ENCODE results near the gene CLDND2.
A peak's percentile ranks its signal among the peaks of the same experiment; 100 is the strongest.

The CLDND2 gene

DNA sequence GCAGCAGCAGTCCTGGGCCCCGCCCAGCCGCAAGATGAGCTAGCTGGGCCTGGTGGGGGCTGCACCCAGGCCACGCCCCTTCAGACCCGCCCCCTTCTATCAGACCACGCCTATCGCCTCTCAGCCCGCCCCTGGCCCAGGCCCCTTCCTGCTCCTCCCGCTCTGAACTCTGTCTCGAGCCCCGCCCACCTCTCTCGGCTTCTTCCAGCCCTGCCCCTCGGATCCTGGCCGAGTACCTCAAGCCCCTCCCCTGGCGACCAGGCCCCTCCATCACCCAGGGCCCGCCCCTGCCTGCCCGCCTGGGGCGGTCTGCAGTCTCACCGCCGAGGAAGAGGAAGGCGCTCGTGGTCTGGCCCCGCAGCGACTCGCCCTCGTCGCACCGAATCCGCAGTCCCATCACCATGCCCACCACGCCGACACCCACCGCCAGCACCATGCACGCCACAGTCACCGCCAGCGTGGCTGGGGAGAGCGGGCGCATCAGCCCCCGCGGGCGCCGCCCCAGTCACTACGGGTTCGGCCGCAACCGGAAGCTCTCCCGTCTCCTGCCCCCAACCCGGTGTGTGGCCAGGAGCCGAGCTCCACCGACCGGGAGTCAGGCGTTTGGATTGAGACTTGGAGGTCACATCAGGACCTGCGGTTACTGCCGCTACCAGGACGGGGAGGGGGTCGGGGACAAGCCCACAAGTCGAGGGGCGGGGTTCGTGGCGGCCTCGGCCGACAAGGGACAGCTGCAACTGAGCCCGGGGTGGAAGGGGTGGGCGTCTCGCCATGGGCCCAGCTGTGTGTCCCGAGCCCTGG, 1.0 kb downstream of the CLDND2 start (continued):
- TF ChIP-seq, protein P1, sequence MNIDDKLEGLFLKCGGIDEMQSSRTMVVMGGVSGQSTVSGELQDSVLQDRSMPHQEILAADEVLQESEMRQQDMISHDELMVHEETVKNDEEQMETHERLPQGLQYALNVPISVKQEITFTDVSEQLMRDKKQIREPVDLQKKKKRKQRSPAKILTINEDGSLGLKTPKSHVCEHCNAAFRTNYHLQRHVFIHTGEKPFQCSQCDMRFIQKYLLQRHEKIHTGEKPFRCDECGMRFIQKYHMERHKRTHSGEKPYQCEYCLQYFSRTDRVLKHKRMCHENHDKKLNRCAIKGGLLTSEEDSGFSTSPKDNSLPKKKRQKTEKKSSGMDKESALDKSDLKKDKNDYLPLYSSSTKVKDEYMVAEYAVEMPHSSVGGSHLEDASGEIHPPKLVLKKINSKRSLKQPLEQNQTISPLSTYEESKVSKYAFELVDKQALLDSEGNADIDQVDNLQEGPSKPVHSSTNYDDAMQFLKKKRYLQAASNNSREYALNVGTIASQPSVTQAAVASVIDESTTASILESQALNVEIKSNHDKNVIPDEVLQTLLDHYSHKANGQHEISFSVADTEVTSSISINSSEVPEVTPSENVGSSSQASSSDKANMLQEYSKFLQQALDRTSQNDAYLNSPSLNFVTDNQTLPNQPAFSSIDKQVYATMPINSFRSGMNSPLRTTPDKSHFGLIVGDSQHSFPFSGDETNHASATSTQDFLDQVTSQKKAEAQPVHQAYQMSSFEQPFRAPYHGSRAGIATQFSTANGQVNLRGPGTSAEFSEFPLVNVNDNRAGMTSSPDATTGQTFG (tag by site-specific recombination; IDR thresholded peaks at IDR 0.05; ENCODE audit: borderline replicate concordance), result no peak
- TF ChIP-seq ZNF777 (tag by site-specific recombination; IDR thresholded peaks at IDR 0.05; ENCODE audit: borderline replicate concordance) (peak; percentile 81), EGR2 (tag by site-specific recombination; IDR thresholded peaks at IDR 0.05; ENCODE audit: low read depth) (peak; percentile 67), ZFHX2 (tag by site-specific recombination; conservative IDR thresholded peaks at IDR 0.05) (peak; percentile 73), KLF9 (tag by site-specific recombination; IDR thresholded peaks at IDR 0.05; ENCODE audit: low read depth) (peak; percentile 100), GLIS2 (tag by site-specific recombination; IDR thresholded peaks at IDR 0.05) (peak; percentile 90), GLIS1 (tag by site-specific recombination; IDR thresholded peaks at IDR 0.05) (peak; percentile 73), HOXD13 (CRISPR knock-in tag; IDR thresholded peaks at IDR 0.05; ENCODE audit: borderline replicate concordance) (no peak), ZNF394 (tag by site-specific recombination; IDR thresholded peaks at IDR 0.05; ENCODE audit: borderline replicate concordance) (no peak), ZFP37 (tag by site-specific recombination; IDR thresholded peaks at IDR 0.05) (peak; percentile 61; the same call in 1 of the 2 replicates), ZNF600 (tag by site-specific recombination; IDR thresholded peaks at IDR 0.05) (peak; percentile 85), ZNF24 (tag by site-specific recombination; IDR thresholded peaks at IDR 0.05) (no peak), SP3 (tag by site-specific recombination; IDR thresholded peaks at IDR 0.05) (peak; percentile 99), ZNF624 (tag by site-specific recombination; IDR thresholded peaks at IDR 0.05) (no peak), ZNF223 (tag by site-specific recombination; IDR thresholded peaks at IDR 0.05) (no peak), ZNF664 (tag by site-specific recombination; IDR thresholded peaks at IDR 0.05) (no peak), KLF16 (tag by site-specific recombination; IDR thresholded peaks at IDR 0.05) (peak; percentile 91)
- TF ChIP-seq, protein P2, sequence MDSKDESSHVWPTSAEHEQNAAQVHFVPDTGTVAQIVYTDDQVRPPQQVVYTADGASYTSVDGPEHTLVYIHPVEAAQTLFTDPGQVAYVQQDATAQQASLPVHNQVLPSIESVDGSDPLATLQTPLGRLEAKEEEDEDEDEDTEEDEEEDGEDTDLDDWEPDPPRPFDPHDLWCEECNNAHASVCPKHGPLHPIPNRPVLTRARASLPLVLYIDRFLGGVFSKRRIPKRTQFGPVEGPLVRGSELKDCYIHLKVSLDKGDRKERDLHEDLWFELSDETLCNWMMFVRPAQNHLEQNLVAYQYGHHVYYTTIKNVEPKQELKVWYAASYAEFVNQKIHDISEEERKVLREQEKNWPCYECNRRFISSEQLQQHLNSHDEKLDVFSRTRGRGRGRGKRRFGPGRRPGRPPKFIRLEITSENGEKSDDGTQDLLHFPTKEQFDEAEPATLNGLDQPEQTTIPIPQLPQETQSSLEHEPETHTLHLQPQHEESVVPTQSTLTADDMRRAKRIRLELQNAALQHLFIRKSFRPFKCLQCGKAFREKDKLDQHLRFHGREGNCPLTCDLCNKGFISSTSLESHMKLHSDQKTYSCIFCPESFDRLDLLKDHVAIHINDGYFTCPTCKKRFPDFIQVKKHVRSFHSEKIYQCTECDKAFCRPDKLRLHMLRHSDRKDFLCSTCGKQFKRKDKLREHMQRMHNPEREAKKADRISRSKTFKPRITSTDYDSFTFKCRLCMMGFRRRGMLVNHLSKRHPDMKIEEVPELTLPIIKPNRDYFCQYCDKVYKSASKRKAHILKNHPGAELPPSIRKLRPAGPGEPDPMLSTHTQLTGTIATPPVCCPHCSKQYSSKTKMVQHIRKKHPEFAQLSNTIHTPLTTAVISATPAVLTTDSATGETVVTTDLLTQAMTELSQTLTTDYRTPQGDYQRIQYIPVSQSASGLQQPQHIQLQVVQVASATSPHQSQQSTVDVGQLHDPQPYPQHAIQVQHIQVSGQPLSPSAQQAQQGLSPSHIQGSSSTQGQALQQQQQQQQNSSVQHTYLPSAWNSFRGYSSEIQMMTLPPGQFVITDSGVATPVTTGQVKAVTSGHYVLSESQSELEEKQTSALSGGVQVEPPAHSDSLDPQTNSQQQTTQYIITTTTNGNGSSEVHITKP (tag by site-specific recombination; IDR thresholded peaks at IDR 0.05), result peak; percentile 38; the same call in 1 of the 2 replicates
- TF ChIP-seq, protein P3, sequence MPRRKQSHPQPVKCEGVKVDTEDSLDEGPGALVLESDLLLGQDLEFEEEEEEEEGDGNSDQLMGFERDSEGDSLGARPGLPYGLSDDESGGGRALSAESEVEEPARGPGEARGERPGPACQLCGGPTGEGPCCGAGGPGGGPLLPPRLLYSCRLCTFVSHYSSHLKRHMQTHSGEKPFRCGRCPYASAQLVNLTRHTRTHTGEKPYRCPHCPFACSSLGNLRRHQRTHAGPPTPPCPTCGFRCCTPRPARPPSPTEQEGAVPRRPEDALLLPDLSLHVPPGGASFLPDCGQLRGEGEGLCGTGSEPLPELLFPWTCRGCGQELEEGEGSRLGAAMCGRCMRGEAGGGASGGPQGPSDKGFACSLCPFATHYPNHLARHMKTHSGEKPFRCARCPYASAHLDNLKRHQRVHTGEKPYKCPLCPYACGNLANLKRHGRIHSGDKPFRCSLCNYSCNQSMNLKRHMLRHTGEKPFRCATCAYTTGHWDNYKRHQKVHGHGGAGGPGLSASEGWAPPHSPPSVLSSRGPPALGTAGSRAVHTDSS (tag by site-specific recombination; IDR thresholded peaks at IDR 0.05), result peak; percentile 94
- TF ChIP-seq, protein P4, sequence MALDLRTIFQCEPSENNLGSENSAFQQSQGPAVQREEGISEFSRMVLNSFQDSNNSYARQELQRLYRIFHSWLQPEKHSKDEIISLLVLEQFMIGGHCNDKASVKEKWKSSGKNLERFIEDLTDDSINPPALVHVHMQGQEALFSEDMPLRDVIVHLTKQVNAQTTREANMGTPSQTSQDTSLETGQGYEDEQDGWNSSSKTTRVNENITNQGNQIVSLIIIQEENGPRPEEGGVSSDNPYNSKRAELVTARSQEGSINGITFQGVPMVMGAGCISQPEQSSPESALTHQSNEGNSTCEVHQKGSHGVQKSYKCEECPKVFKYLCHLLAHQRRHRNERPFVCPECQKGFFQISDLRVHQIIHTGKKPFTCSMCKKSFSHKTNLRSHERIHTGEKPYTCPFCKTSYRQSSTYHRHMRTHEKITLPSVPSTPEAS (tag by site-specific recombination; IDR thresholded peaks at IDR 0.05), result no peak
